Osteocyte (in vitro differentiated cells): ENCODE measurements around the gene NTSR1. TPM values are rescaled to one million over a fixed set of nuclear protein-coding genes. Genes with fewer than 3 reads are reported as not detected.

Source experiments
- DNase-seq: peaks from one replicate; pipeline ENCODE4 v3.0.0; 2021; ENCODE audit warnings: mixed read lengths; ENCODE audit not compliant: unreplicated experiment; ENCODE audit errors: extremely low spot score
- H3K27ac Mint-ChIP-seq: one replicate; pipeline ENCODE4 v1.8.0; 2021; ENCODE audit warnings: mild to moderate bottlenecking, mixed read lengths; ENCODE audit not compliant: unreplicated experiment
- H3K27me3 Mint-ChIP-seq: one replicate; pipeline ENCODE4 v1.8.0; 2021; ENCODE audit warnings: mixed read lengths; ENCODE audit not compliant: unreplicated experiment
- H3K36me3 Mint-ChIP-seq: one replicate; pipeline ENCODE4 v1.8.0; 2021; ENCODE audit warnings: mixed read lengths; ENCODE audit not compliant: unreplicated experiment
- H3K4me1 Mint-ChIP-seq: one replicate; pipeline ENCODE4 v1.8.0; 2021; ENCODE audit warnings: mixed read lengths; ENCODE audit not compliant: unreplicated experiment
- H3K4me3 Mint-ChIP-seq: one replicate; pipeline ENCODE4 v1.8.0; 2021; ENCODE audit warnings: mild to moderate bottlenecking, moderate library complexity, mixed read lengths; ENCODE audit not compliant: unreplicated experiment
- H3K9me3 Mint-ChIP-seq: one replicate; pipeline ENCODE4 v1.8.0; 2021; ENCODE audit warnings: mixed read lengths; ENCODE audit not compliant: unreplicated experiment
- total RNA-seq: library from RNA; stranded (reverse); gene quantifications from 2 replicates; pipeline ENCODE4 v1.2.1, GENCODE V29; 2021
- TF ChIP-seq, protein P1 (sequence below): fragments of 200-600 bp; sonication (generic); IDR thresholded peaks from 2 replicates; pipeline ENCODE4 v1.5.0; 2021; ENCODE audit warnings: antibody characterized with exemption, mild to moderate bottlenecking, moderate library complexity

The NTSR1 gene
- total RNA-seq, 1 donor from 2014 or later: 0.11 TPM

DNA sequence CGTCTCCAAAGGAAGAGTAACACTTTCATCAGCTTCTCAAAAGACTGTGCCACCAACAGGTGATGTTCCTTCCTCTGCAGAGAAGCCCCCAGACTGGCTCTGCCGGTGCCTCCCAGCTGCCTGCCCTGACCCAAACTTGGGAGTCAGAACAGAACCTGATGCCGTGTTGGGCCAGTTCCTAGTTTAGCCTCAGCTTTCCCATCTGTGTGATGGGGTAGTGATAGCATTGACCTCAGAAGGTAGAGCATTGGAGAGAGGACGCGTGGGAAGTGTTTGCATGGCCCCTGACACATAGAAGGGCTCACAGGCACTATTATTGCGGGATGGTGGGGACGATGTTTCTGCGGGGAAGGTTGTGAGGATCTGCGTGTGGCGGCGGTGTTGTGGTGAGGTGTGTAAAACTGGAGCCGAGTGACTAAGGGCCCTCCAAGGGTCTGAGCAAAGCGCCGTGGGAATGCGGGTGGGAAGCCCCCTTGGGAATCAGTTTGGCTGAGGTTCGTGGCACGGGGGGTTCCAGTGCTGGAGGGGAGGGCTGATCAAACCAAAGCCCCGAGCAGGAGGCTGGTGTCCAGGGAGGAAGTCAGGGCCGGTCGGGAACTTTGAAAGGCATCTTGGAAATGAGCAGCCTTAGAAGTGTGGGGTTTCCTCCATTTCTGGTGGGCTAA lies 1.7 kb downstream of the NTSR1 start:
- peaks cover 36% of the 10 kb centered on the region for H3K27me3 Mint-ChIP-seq
- H3K4me3 Mint-ChIP-seq: no peak overlapping the region
- H3K36me3 Mint-ChIP-seq: no peaks in the 10 kb centered on the region
- H3K4me1 Mint-ChIP-seq: peaks cover 4% of the 10 kb centered on the region
- DNase-seq: no peak
- TF ChIP-seq, protein P1, sequence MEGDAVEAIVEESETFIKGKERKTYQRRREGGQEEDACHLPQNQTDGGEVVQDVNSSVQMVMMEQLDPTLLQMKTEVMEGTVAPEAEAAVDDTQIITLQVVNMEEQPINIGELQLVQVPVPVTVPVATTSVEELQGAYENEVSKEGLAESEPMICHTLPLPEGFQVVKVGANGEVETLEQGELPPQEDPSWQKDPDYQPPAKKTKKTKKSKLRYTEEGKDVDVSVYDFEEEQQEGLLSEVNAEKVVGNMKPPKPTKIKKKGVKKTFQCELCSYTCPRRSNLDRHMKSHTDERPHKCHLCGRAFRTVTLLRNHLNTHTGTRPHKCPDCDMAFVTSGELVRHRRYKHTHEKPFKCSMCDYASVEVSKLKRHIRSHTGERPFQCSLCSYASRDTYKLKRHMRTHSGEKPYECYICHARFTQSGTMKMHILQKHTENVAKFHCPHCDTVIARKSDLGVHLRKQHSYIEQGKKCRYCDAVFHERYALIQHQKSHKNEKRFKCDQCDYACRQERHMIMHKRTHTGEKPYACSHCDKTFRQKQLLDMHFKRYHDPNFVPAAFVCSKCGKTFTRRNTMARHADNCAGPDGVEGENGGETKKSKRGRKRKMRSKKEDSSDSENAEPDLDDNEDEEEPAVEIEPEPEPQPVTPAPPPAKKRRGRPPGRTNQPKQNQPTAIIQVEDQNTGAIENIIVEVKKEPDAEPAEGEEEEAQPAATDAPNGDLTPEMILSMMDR: no peak
- H3K9me3 Mint-ChIP-seq: no peaks in the 10 kb centered on the region
- no peak overlapping the region for H3K27ac Mint-ChIP-seq

DNA sequence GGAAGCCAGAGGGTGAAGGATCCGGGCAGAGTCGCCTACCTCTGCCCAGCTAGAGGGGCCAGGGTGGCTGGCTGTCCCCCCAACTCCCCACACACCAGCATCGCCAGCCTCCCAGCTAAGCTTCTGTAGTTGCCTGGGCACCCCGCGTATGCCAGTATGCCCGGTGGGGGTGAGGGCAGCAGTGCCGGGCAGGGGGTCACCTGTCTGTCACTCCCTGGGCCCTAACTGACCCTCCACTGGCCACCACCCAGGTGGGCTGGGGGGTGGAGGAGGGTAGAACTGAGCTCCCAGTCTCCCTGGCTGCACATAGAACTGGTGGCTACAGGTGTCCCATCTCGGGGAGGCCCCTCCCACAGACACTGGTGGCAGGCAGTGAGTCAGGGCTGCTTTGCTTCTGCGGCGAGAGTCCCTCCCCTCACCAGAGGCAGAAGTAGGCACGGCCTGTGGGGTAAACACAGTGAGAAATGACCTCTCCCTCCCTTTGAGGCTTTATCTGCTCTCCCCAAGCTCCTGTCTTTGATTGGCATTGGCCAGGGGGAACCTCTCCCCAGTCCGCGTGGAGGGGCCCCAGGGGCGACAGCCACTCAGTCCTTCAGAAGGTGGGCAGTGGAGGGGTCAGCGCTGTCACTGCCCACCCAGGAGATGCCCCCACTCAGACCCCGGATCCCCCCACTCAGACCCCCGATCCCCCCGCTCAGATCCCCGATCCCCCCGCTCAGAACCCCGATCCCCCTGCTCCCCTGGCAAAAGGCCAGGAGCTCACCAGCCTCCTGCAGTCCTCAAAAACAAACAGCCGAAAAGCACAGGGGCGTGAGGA lies 2.5 kb downstream of the NTSR1 start:
- Mint-ChIP-seq H3K27ac (no peak overlapping the region), H3K4me3 (no peak overlapping the region), H3K4me1 (peaks cover 4% of the 10 kb centered on the region), H3K9me3 (no peaks in the 10 kb centered on the region), H3K27me3 (peaks cover 40% of the 10 kb centered on the region), H3K36me3 (no peaks in the 10 kb centered on the region)
- no peak for DNase-seq
- TF ChIP-seq, protein P1: no peak

DNA sequence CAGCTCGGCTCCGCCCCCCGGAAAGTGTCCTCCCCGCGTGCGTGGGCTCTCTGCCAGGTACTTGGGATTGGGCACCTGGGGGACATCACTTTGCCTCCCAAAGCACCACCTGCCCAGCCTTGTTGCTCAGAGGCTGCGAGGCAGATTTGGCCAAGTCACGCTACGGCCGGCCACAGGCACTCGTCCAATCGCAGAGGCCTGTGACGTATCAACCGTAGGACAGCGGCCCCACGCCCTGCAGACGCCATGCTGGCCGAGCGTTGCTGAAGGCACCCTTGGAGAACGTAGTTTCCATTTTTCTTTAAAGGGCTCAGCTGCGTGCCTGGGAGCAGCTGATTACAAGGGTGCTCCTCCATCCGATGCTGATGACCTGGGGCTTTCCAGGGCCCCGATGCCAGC lies 3.1 kb downstream of the NTSR1 start:
- H3K9me3 Mint-ChIP-seq: no peaks in the 10 kb centered on the region
- no peak overlapping the region for H3K27ac Mint-ChIP-seq
- H3K4me3 Mint-ChIP-seq: no peak overlapping the region
- H3K36me3 Mint-ChIP-seq: no peaks in the 10 kb centered on the region
- TF ChIP-seq, protein P1: no peak
- H3K27me3 Mint-ChIP-seq: peaks cover 44% of the 10 kb centered on the region
- no peak for DNase-seq
- H3K4me1 Mint-ChIP-seq: peaks cover 4% of the 10 kb centered on the region

DNA sequence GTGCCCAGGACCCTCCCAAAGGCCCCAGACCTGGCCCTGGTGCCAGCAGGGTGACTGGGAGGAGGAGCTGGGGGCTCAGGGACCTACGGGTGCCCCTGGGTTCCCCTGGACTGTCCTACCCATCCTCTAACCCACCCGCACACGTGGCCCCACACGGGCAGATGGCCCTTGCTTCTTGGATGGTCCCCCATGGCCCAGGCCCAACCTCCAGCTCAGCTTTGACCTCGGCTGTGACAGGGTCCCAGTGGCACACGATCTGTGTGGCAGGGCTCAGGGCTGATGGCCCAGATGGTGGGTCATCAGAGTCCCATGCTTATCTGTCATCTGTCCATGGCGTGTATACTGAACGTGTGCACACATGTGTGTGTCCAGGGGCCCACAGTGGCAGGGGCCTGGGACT lies 4.0 kb downstream of the NTSR1 start:
- Mint-ChIP-seq H3K27me3 (peaks cover 44% of the 10 kb centered on the region), H3K27ac (no peak overlapping the region), H3K4me3 (no peak overlapping the region), H3K36me3 (no peaks in the 10 kb centered on the region), H3K4me1 (peaks cover 4% of the 10 kb centered on the region), H3K9me3 (no peaks in the 10 kb centered on the region)
- TF ChIP-seq, protein P1: no peak
- no peak for DNase-seq

DNA sequence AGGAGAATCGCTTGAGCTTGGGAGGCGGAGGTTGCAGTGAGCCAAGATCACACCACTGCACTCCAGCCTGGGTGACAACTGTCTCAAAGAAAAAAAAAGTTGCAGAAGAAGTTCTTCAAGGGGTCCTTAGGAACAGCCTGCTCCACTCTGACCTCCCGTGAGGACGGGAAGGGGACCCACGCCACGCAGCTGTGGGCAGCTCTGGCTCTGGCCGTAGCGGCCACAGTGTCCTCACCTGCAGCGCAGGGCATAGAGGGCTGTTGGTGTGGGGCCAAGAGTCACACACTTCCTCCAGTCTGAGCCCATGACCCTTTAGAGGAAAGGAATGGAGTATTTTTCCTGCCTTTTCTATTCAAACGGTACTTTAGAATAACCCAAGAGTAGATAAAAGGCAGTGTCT lies 5.4 kb downstream of the NTSR1 start:
- H3K4me3 Mint-ChIP-seq: no peak overlapping the region
- H3K9me3 Mint-ChIP-seq: no peaks in the 10 kb centered on the region
- no peak overlapping the region for H3K27ac Mint-ChIP-seq
- no peaks in the 10 kb centered on the region for H3K4me1 Mint-ChIP-seq
- TF ChIP-seq, protein P1: no peak
- DNase-seq: no peak
- no peaks in the 10 kb centered on the region for H3K36me3 Mint-ChIP-seq
- H3K27me3 Mint-ChIP-seq: peaks cover 44% of the 10 kb centered on the region
